ENCODE data around the gene CMPK1.

GRCh38 chr1:47371016-47371517 is 37.5 kb downstream of the CMPK1 start:
- TF ChIP-seq CTCF (conservative IDR thresholded peaks at IDR 0.05 in 1 of 2, IDR thresholded peaks at IDR 0.05 in 1 of 2; ENCODE audit: low read depth in 1 of 2, low read length in 2 of 2) = no peak
- TF ChIP-seq EZH2 (IDR thresholded peaks at IDR 0.05; ENCODE audit: low read length, missing control alignments) = no peak
